ENCODE results near the gene DTNBP1.
A peak's percentile ranks its signal among the peaks of the same experiment; 100 is the strongest.

Gene DTNBP1

DNA sequence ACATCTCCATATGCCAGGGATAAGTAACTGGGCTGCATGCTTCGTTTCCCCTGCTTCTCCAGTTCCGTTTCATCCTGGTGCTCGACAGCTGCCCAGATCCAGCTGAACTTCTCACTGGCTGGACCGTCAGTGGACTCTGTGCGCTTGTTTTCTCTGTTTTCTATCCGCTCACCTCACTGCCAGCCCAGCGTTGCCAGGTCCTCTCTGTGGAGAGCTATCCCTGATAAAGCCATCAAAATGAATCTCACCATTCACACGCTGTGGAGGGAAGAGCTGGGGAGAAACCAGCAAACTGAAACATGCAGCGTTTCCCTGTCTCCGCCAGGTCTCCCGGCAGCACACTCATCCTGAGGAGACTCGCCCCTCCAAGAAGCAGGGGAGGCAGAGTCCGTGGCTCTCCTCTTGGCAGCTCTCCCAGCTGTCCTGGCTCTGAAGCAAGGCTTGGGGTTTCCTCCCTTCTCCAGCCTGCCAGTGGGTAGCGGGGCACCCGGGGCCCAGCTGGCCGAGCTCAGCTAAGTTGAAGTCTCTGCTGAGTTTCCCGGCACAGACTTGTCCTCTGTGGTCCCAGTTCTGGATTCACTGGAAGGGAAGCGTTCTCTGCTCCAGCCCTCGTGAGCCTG, 160.9 kb downstream of the DTNBP1 start:
- peaks cover 10% of the 10 kb centered on the region for H3K36me3 ChIP-seq (ENCODE audit: control insufficient read depth, insufficient read depth, low read length)
- H3K79me1 ChIP-seq (ENCODE audit: low read length) = peaks cover 13% of the 10 kb centered on the region
- no CpG with 5 or more reads among the region's 19 CpGs for WGBS (ENCODE audit: extremely low coverage, insufficient coverage, low lambda C conversion rate)
- H3K18ac ChIP-seq (ENCODE audit: low read length) = no peak overlapping the region
- no peaks in the 10 kb centered on the region for H3K27me3 ChIP-seq (ENCODE audit: insufficient read depth, low read length, poor library complexity)
- H2AK5ac ChIP-seq (ENCODE audit: low read length) = no peak overlapping the region
- no peak overlapping the region for H4K8ac ChIP-seq (ENCODE audit: low read depth, low read length)
- no peak overlapping the region for H2BK120ac ChIP-seq (ENCODE audit: low read depth, low read length)
- H3K79me2 ChIP-seq (ENCODE audit: control insufficient read depth, insufficient read depth, low read length) = peaks cover 2% of the 10 kb centered on the region
- DNase-seq = no peak
- H3K4me1 ChIP-seq (ENCODE audit: control insufficient read depth, low read depth, low read length) = no peaks in the 10 kb centered on the region
- H3K9ac ChIP-seq (ENCODE audit: low read length) = no peak overlapping the region
- H3K4ac ChIP-seq (ENCODE audit: low read depth, low read length) = no peak overlapping the region
- no peak overlapping the region for H2BK15ac ChIP-seq (replicated peaks; ENCODE audit: low read depth)
- H2BK5ac ChIP-seq (ENCODE audit: low read length) = no peak overlapping the region
- H3K4me3 ChIP-seq (ENCODE audit: low read length) = no peak overlapping the region
- H3K23ac ChIP-seq (ENCODE audit: low read length) = peak overlapping the region; percentile 66
- H3K27ac ChIP-seq (ENCODE audit: low read depth, low read length) = no peak overlapping the region
- no peak overlapping the region for H3K4me2 ChIP-seq (ENCODE audit: low read length)
- H4K5ac ChIP-seq (ENCODE audit: low read length) = no peak overlapping the region
- H3K56ac ChIP-seq (ENCODE audit: low read length) = no peak overlapping the region

- Histone ChIP-seq H3K4ac (ENCODE audit: low read depth, low read length) (no peak overlapping the region), H4K5ac (ENCODE audit: low read length) (no peak overlapping the region), H2BK5ac (ENCODE audit: low read length) (no peak overlapping the region), H3K27ac (ENCODE audit: low read depth, low read length) (no peak overlapping the region), H2BK120ac (ENCODE audit: low read depth, low read length) (no peak overlapping the region), H3K36me3 (ENCODE audit: control insufficient read depth, insufficient read depth, low read length) (peaks cover 12% of the 10 kb centered on the region), H3K27me3 (ENCODE audit: insufficient read depth, low read length, poor library complexity) (no peaks in the 10 kb centered on the region), H3K79me2 (ENCODE audit: control insufficient read depth, insufficient read depth, low read length) (no peaks in the 10 kb centered on the region), H3K4me2 (ENCODE audit: low read length) (no peak overlapping the region), H3K79me1 (ENCODE audit: low read length) (peaks cover 9% of the 10 kb centered on the region), H3K23ac (ENCODE audit: low read length) (peak overlapping the region; percentile 66), H2AK5ac (ENCODE audit: low read length) (no peak overlapping the region), H3K9ac (ENCODE audit: low read length) (no peak overlapping the region), H3K18ac (ENCODE audit: low read length) (no peak overlapping the region), H3K4me1 (ENCODE audit: control insufficient read depth, low read depth, low read length) (no peaks in the 10 kb centered on the region), H3K4me3 (ENCODE audit: low read length) (no peak overlapping the region), H2BK15ac (replicated peaks; ENCODE audit: low read depth) (no peak overlapping the region), H3K56ac (ENCODE audit: low read length) (no peak overlapping the region), H4K8ac (ENCODE audit: low read depth, low read length) (no peak overlapping the region)
- DNase-seq = no peak
- no CpG with 5 or more reads among the region's 38 CpGs for WGBS (ENCODE audit: extremely low coverage, insufficient coverage, low lambda C conversion rate)
Measured at GRCh38 chr6:15500901-15501825, 161.7 kb downstream of the DTNBP1 start.

GRCh38 chr6:15500078-15500740, 162.6 kb downstream of the DTNBP1 start:
- no peak overlapping the region for H2BK120ac ChIP-seq (ENCODE audit: low read depth, low read length)
- no peak overlapping the region for H3K4me2 ChIP-seq (ENCODE audit: low read length)
- H3K79me1 ChIP-seq (ENCODE audit: low read length) = peaks cover 10% of the 10 kb centered on the region
- peaks cover 14% of the 10 kb centered on the region for H3K36me3 ChIP-seq (ENCODE audit: control insufficient read depth, insufficient read depth, low read length)
- no peak for DNase-seq
- H3K23ac ChIP-seq (ENCODE audit: low read length) = no peak overlapping the region
- H3K27ac ChIP-seq (ENCODE audit: low read depth, low read length) = no peak overlapping the region
- H3K4me3 ChIP-seq (ENCODE audit: low read length) = no peak overlapping the region
- H4K8ac ChIP-seq (ENCODE audit: low read depth, low read length) = no peak overlapping the region
- no CpG with 5 or more reads among the region's 16 CpGs for WGBS (ENCODE audit: extremely low coverage, insufficient coverage, low lambda C conversion rate)
- no peak overlapping the region for H4K5ac ChIP-seq (ENCODE audit: low read length)
- H3K4ac ChIP-seq (ENCODE audit: low read depth, low read length) = no peak overlapping the region
- H3K4me1 ChIP-seq (ENCODE audit: control insufficient read depth, low read depth, low read length) = no peaks in the 10 kb centered on the region
- no peaks in the 10 kb centered on the region for H3K27me3 ChIP-seq (ENCODE audit: insufficient read depth, low read length, poor library complexity)
- H2BK5ac ChIP-seq (ENCODE audit: low read length) = no peak overlapping the region
- H3K18ac ChIP-seq (ENCODE audit: low read length) = no peak overlapping the region
- no peak overlapping the region for H2BK15ac ChIP-seq (replicated peaks; ENCODE audit: low read depth)
- H3K79me2 ChIP-seq (ENCODE audit: control insufficient read depth, insufficient read depth, low read length) = peaks cover 3% of the 10 kb centered on the region
- no peak overlapping the region for H2AK5ac ChIP-seq (ENCODE audit: low read length)
- no peak overlapping the region for H3K56ac ChIP-seq (ENCODE audit: low read length)
- H3K9ac ChIP-seq (ENCODE audit: low read length) = no peak overlapping the region

- WGBS (ENCODE audit: extremely low coverage, insufficient coverage, low lambda C conversion rate) = no CpG with 5 or more reads among the region's 9 CpGs
- Histone ChIP-seq H4K8ac (ENCODE audit: low read depth, low read length) (no peak overlapping the region), H3K4ac (ENCODE audit: low read depth, low read length) (no peak overlapping the region), H3K27ac (ENCODE audit: low read depth, low read length) (no peak overlapping the region), H3K18ac (ENCODE audit: low read length) (no peak overlapping the region), H3K4me3 (ENCODE audit: low read length) (no peak overlapping the region), H2BK15ac (replicated peaks; ENCODE audit: low read depth) (no peak overlapping the region), H2AK5ac (ENCODE audit: low read length) (no peak overlapping the region), H3K79me1 (ENCODE audit: low read length) (peaks cover 11% of the 10 kb centered on the region), H3K4me1 (ENCODE audit: control insufficient read depth, low read depth, low read length) (no peaks in the 10 kb centered on the region), H3K56ac (ENCODE audit: low read length) (no peak overlapping the region), H4K5ac (ENCODE audit: low read length) (no peak overlapping the region), H3K4me2 (ENCODE audit: low read length) (no peak overlapping the region), H3K9ac (ENCODE audit: low read length) (no peak overlapping the region), H3K23ac (ENCODE audit: low read length) (no peak overlapping the region), H2BK120ac (ENCODE audit: low read depth, low read length) (no peak overlapping the region), H3K79me2 (ENCODE audit: control insufficient read depth, insufficient read depth, low read length) (peaks cover 5% of the 10 kb centered on the region), H3K36me3 (ENCODE audit: control insufficient read depth, insufficient read depth, low read length) (peaks cover 14% of the 10 kb centered on the region), H2BK5ac (ENCODE audit: low read length) (no peak overlapping the region), H3K27me3 (ENCODE audit: insufficient read depth, low read length, poor library complexity) (no peaks in the 10 kb centered on the region)
- no peak for DNase-seq
Measured at GRCh38 chr6:15499591-15499990, 163.2 kb downstream of the DTNBP1 start.

DNA sequence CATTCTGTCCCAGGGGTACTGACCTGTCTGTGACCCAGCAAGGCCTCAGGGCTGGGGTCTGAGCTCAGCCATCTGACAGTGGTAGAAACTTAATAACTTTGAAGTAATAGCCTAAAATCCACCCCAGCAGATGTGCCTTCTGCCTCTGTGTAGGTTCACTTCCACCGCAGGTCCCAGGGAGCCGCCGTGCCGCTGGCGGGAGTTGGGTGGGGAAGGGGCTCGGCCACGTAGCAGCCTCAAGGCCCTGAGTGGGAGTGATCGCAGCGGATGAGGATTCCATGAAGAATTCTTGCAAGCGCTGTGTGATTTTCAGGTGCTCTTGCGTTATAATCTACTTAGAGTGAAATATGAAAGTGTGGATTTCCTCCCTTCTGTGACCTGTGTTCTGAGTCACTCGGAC, 163.7 kb downstream of the DTNBP1 start:
- Histone ChIP-seq H3K36me3 (ENCODE audit: control insufficient read depth, insufficient read depth, low read length) (peaks cover 14% of the 10 kb centered on the region), H3K4me1 (ENCODE audit: control insufficient read depth, low read depth, low read length) (no peaks in the 10 kb centered on the region), H3K18ac (ENCODE audit: low read length) (no peak overlapping the region), H2BK15ac (replicated peaks; ENCODE audit: low read depth) (no peak overlapping the region), H2AK5ac (ENCODE audit: low read length) (no peak overlapping the region), H3K27me3 (ENCODE audit: insufficient read depth, low read length, poor library complexity) (no peaks in the 10 kb centered on the region), H3K4me3 (ENCODE audit: low read length) (no peak overlapping the region), H2BK120ac (ENCODE audit: low read depth, low read length) (no peak overlapping the region), H3K4me2 (ENCODE audit: low read length) (no peak overlapping the region), H3K4ac (ENCODE audit: low read depth, low read length) (no peak overlapping the region), H3K79me1 (ENCODE audit: low read length) (peaks cover 11% of the 10 kb centered on the region), H4K8ac (ENCODE audit: low read depth, low read length) (no peak overlapping the region), H3K79me2 (ENCODE audit: control insufficient read depth, insufficient read depth, low read length) (peaks cover 5% of the 10 kb centered on the region), H3K27ac (ENCODE audit: low read depth, low read length) (no peak overlapping the region), H3K56ac (ENCODE audit: low read length) (no peak overlapping the region), H2BK5ac (ENCODE audit: low read length) (no peak overlapping the region), H3K9ac (ENCODE audit: low read length) (no peak overlapping the region), H4K5ac (ENCODE audit: low read length) (no peak overlapping the region), H3K23ac (ENCODE audit: low read length) (no peak overlapping the region)
- no peak for DNase-seq
- no CpG with 5 or more reads among the region's 12 CpGs for WGBS (ENCODE audit: extremely low coverage, insufficient coverage, low lambda C conversion rate)

Measured in mesendoderm (in vitro differentiated cells).